Osteoblast (primary cell): ENCODE measurements around the gene ARL15. TPM values are rescaled to one million over a fixed set of nuclear protein-coding genes. Genes with fewer than 3 reads are reported as not detected.
A peak's percentile ranks its signal among the peaks of the same experiment; 100 is the strongest.

Source experiments
- DNase-seq: peaks from one replicate; pipeline ENCODE4 v3.0.0; 2011; ENCODE audit warnings: low spot score, mixed read lengths; ENCODE audit not compliant: insufficient read length; ENCODE audit errors: missing footprints
- H2AFZ ChIP-seq: 2 replicates; pipeline ENCODE4 v1.6.0; 2011; ENCODE audit warnings: mild to moderate bottlenecking, low read length
- H3K27ac ChIP-seq: 2 replicates; pipeline ENCODE4 v1.5.1; 2011; ENCODE audit warnings: mild to moderate bottlenecking, low read depth, low read length, moderate library complexity
- H3K27me3 ChIP-seq: 2 replicates; pipeline ENCODE4 v1.6.0; 2012; ENCODE audit warnings: mild to moderate bottlenecking, control low read depth, inconsistent platforms, low read length, moderate library complexity; ENCODE audit not compliant: insufficient read depth
- H3K36me3 ChIP-seq: 2 replicates; pipeline ENCODE4 v1.5.1; 2011; ENCODE audit warnings: mild to moderate bottlenecking, low read length, control low read depth, moderate library complexity; ENCODE audit not compliant: insufficient read depth
- H3K4me1 ChIP-seq: 2 replicates; pipeline ENCODE4 v1.5.1; 2011; ENCODE audit warnings: mild to moderate bottlenecking, low read length, control low read depth, moderate library complexity; ENCODE audit not compliant: insufficient read depth
- H3K4me2 ChIP-seq: 2 replicates; pipeline ENCODE4 v1.6.0; 2011; ENCODE audit warnings: mild to moderate bottlenecking, low read length; ENCODE audit not compliant: insufficient read depth
- H3K4me3 ChIP-seq: fragments of 200-600 bp; sonication (generic); 3 replicates; pipeline ENCODE4 v1.5.1; 2012; ENCODE audit warnings: mild to moderate bottlenecking, low read length, inconsistent platforms; ENCODE audit not compliant: insufficient read depth
- H3K79me2 ChIP-seq: 2 replicates; pipeline ENCODE4 v1.6.0; 2012; ENCODE audit warnings: mild to moderate bottlenecking, low read length, control low read depth, inconsistent platforms; ENCODE audit not compliant: insufficient read depth
- H3K9me3 ChIP-seq: 2 replicates; pipeline ENCODE4 v1.5.1; 2011; ENCODE audit warnings: low read depth, low read length, control low read depth
- H4K20me1 ChIP-seq: 2 replicates; pipeline ENCODE4 v1.6.0; 2012; ENCODE audit warnings: mild to moderate bottlenecking, low read length, control low read depth; ENCODE audit not compliant: insufficient read depth
- total RNA-seq: library from RNA; depleted of rRNA; stranded (reverse); fragments of >200 nt; gene quantifications from 2 replicates; pipeline ENCODE4 v1.2.3, GENCODE V29; 2012
- TF ChIP-seq, protein P1 (sequence below): IDR thresholded peaks from 2 replicates; pipeline ENCODE4 v1.5.1; 2011; ENCODE audit warnings: mild to moderate bottlenecking, low read depth, low read length, moderate library complexity; ENCODE audit errors: extremely low read depth

ARL15 gene
- total RNA-seq, 1 donor, result 25.3 TPM

DNA sequence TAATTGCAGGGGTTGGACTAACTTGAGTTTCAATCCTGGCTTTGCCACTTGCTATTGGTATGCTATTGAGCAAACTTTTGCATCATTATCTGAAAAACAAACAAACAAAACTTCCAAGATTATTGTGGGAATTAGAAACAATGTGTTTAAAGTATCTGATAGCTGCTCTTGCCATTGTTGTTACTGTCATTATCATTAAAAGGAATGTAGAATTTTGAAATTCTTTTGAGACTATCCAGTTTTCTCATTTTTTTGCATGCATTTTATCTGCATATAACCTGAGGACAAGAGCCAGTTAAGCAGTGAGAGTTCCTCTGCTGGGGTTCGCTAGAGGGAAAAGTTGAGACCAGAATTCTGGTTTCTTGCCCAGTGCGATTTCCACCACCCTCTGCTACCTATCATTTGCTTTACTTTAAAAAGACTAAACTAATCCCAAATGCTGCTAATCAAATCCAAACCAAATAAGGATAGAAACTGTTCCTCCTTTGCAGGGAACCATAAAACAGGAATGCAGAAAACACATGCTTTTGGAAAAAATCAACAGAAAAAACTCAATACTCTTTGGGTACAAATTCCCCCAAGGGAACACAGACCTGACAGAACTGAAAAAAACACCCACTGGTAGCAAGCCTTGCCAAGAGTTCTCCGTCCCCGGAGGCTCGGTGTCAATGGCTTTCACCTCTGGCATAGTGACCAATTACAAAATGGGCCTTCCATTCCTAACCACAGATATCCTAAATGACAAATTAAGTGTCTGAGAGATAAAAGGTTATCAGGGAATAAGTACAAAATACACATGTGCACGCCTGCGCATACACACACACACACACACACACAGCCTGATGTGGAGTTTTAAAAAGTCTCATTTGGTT lies 373.7 kb downstream of the ARL15 start:
- Histone ChIP-seq H3K4me2 (no peak overlapping the region), H3K9me3 (no peaks in the 10 kb centered on the region), H3K79me2 (no peaks in the 10 kb centered on the region), H2AFZ (no peak overlapping the region), H4K20me1 (no peaks in the 10 kb centered on the region), H3K36me3 (no peaks in the 10 kb centered on the region), H3K4me3 (no peak overlapping the region), H3K27ac (no peak overlapping the region), H3K27me3 (no peaks in the 10 kb centered on the region), H3K4me1 (peaks cover 5% of the 10 kb centered on the region)
- no peak for DNase-seq
- TF ChIP-seq, protein P1, sequence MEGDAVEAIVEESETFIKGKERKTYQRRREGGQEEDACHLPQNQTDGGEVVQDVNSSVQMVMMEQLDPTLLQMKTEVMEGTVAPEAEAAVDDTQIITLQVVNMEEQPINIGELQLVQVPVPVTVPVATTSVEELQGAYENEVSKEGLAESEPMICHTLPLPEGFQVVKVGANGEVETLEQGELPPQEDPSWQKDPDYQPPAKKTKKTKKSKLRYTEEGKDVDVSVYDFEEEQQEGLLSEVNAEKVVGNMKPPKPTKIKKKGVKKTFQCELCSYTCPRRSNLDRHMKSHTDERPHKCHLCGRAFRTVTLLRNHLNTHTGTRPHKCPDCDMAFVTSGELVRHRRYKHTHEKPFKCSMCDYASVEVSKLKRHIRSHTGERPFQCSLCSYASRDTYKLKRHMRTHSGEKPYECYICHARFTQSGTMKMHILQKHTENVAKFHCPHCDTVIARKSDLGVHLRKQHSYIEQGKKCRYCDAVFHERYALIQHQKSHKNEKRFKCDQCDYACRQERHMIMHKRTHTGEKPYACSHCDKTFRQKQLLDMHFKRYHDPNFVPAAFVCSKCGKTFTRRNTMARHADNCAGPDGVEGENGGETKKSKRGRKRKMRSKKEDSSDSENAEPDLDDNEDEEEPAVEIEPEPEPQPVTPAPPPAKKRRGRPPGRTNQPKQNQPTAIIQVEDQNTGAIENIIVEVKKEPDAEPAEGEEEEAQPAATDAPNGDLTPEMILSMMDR, result no peak

- Histone ChIP-seq H3K4me3 (no peak overlapping the region), H3K27ac (no peak overlapping the region), H3K4me1 (peaks cover 5% of the 10 kb centered on the region), H4K20me1 (no peaks in the 10 kb centered on the region), H2AFZ (no peak overlapping the region), H3K4me2 (no peak overlapping the region), H3K9me3 (no peaks in the 10 kb centered on the region), H3K36me3 (no peaks in the 10 kb centered on the region), H3K27me3 (no peaks in the 10 kb centered on the region), H3K79me2 (no peaks in the 10 kb centered on the region)
- peak; percentile 62 for DNase-seq
- TF ChIP-seq, protein P1, result no peak
Observed at GRCh38 chr5:53934151-53934820, 376.1 kb downstream of the ARL15 start.

DNA sequence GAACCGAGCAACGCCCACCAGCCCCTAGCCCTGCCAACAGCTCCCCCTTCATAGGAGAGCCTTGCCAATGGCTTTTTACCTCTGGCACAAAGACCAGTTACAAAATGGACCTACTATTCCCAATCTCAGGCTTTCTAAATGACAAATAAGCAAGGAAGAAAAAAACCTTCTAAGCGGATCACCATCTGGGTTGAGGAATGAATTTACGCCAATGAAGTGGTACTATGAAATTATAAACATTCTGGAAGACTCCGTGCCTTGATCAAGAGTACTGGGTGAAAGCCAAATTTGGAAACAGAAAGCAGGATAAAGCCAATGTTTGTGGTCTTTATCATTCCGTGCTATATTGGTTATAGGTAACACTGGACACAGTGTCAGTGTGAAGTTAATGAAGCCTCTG lies 378.0 kb downstream of the ARL15 start:
- no peaks in the 10 kb centered on the region for H3K27me3 ChIP-seq
- H3K4me1 ChIP-seq, result peaks cover 5% of the 10 kb centered on the region
- H3K27ac ChIP-seq, result no peak overlapping the region
- H2AFZ ChIP-seq, result no peak overlapping the region
- H4K20me1 ChIP-seq, result no peaks in the 10 kb centered on the region
- H3K4me3 ChIP-seq, result no peak overlapping the region
- TF ChIP-seq, protein P1, result no peak
- H3K79me2 ChIP-seq, result no peaks in the 10 kb centered on the region
- no peak for DNase-seq
- no peak overlapping the region for H3K4me2 ChIP-seq
- no peaks in the 10 kb centered on the region for H3K9me3 ChIP-seq
- no peaks in the 10 kb centered on the region for H3K36me3 ChIP-seq

DNA sequence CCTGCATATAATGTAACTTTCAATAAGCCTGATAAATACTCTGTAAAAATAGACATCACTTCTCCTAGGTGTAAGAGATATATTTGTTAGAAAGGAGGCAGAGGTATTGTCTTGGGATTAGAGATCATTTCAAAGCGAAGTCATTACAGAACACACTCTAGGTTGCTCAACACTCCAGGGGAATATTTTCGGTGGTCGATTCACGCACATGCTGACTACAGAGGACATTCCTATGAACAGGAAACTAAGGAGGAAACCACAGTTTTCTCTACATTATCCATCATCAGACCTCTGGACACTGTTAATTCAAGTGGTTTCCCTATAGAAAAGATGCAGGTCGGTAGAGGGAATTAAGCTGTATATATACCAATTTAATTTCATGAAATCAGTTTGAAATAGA lies 379.9 kb downstream of the ARL15 start:
- no peaks in the 10 kb centered on the region for H3K9me3 ChIP-seq
- no peak overlapping the region for H3K27ac ChIP-seq
- no peaks in the 10 kb centered on the region for H3K79me2 ChIP-seq
- H3K4me2 ChIP-seq, result no peak overlapping the region
- DNase-seq, result no peak
- no peaks in the 10 kb centered on the region for H4K20me1 ChIP-seq
- peaks cover 5% of the 10 kb centered on the region for H3K4me1 ChIP-seq
- H3K27me3 ChIP-seq, result no peaks in the 10 kb centered on the region
- H2AFZ ChIP-seq, result no peak overlapping the region
- TF ChIP-seq, protein P1, result no peak
- no peaks in the 10 kb centered on the region for H3K36me3 ChIP-seq
- H3K4me3 ChIP-seq, result no peak overlapping the region
